Superior temporal gyrus (tissue), 1 donor: ENCODE measurements around the gene SURF4.
A peak's percentile ranks its signal among the peaks of the same experiment; 100 is the strongest.
"Not testable (repeated sequence)": the region's sequence is repeated elsewhere in the genome, so short reads cannot be mapped to it uniquely, and the experiment has no call there.

Source experiments
- DNase-seq: peaks from one replicate; pipeline ENCODE4 v3.0.0-alpha.2; 2016; ENCODE audit errors: extremely low spot score

Gene SURF4

GRCh38 chr9:133352635-133353340, 23.1 kb downstream of the SURF4 start:
- no peak for DNase-seq

DNA sequence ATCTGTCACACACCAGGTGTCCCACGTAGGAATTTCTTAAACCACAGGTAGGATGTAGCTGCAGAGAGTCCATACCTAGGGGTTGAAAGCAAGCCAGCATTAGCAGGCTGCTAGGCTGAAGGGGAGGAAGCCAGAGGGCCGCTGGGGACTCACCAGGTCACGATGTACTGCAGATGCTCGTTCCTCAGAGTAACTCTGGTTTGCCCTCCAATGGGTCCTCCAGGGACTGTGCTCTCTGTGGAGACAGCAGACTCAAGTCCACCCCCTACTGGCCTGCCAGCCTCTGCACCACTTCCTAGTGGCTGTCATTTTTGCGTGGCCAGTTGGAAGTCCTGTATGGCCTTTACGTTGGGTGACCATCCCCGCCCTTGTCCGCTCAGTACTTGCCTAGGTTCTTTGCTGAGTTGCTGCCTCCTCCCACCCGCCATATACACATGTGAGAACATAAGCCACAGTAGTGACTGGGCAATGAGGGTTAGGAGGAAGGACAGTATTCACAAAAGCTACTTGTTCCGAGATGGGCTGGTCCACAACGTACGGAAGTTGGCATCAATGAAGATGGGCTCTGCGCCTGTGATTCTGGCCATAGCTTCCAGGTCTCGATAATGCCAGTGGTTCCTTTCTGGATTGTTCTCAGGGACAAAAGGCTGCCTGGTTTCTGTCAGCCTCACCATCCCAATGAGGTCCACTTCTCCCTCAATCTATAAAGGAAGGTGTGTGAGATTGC, 23.8 kb downstream of the SURF4 start:
- no peak for DNase-seq

DNA sequence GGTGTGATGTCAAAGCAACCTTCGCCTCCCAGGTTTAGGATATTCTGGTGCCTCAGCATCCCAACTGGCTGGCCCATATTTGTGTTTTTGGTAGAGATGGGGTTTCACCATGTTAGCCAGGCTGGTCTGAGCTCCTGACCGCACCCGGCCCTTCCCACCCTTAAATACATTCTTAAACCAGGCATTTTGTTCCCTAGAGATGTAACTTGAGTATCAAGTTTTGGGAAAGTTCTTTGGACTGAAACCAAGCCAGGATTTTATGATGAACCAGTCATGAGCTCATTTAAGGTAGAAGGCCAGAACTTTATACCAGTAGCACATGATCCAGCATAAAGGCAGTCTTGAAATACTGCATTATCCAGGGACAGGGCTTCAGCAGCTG, 24.3 kb downstream of the SURF4 start:
- no peak for DNase-seq

- DNase-seq = no peak
Observed at GRCh38 chr9:133349965-133350616, 25.8 kb downstream of the SURF4 start.

DNA sequence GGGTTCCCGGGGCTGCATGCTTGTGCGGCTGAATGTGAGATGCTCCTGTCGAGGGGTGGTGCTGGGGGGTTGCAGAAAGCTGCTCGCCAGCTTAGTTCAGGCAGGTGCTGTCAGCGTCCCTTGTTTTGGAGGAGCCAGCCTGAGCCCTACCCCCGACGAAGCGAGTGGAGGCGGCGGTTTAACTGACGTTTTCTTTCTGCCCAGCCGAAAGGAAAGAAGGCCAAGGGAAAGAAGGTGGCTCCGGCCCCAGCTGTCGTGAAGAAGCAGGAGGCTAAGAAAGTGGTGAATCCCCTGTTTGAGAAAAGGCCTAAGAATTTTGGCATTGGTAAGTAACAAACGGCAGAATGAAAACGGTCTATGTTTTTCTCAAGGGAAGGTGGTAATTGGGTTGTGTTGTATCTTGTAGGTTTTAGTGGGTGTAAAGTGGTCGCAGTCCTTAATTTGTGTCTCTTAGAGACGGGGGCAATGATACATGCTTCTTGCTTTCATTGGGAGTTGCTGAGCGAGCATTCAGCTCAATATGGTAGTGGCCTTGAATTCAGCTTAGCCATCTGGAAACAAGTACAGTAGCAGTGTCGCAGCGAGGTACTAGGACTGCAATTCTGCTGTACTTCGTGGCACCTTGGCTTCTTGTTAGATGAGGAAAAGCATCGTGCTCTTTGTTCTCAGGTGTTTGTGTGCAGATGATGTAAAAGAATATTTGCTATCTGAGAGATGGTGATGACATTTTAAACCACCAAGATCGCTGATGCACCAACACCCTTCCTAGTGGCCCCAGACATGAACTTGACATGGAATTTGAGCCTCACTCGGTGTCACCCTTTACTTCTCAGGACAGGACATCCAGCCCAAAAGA, 26.9 kb downstream of the SURF4 start:
- DNase-seq = no peak

- DNase-seq = peak; percentile 98
Observed at GRCh38 chr9:133347985-133348717, 27.7 kb downstream of the SURF4 start, which contains the start of the genes MED22 and RPL7A. Gene MED22, minus strand, starts transcription at chr9:133348131. Its CDS starts 1,469 bp downstream, at chr9:133346662. Gene RPL7A, plus strand, starts transcription at chr9:133348218. Its CDS starts 26 bp downstream, at chr9:133348244.

DNA sequence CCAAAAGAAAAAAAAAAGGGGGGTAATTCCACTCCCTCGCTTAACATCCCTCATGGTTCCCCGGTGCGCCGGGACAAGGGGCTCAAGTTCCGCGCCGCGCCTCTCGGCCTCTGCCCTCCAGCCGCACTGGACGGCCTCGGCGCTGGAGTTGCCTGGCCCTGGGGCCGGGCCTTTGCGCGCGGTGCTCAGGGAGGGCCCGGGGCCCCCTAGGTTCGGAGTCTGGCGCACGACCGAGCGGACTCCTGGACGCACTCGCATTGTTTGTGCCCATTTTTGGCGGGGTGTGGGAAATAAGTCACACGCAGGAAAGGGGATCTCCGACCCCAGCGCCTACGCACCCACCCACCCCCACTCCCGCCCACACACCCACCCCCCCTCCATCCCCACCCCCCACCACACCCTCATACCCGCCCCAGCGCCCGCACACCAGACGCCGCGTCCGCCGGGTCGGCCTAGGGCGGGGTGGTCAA, 28.3 kb downstream of the SURF4 start:
- no peak for DNase-seq

DNA sequence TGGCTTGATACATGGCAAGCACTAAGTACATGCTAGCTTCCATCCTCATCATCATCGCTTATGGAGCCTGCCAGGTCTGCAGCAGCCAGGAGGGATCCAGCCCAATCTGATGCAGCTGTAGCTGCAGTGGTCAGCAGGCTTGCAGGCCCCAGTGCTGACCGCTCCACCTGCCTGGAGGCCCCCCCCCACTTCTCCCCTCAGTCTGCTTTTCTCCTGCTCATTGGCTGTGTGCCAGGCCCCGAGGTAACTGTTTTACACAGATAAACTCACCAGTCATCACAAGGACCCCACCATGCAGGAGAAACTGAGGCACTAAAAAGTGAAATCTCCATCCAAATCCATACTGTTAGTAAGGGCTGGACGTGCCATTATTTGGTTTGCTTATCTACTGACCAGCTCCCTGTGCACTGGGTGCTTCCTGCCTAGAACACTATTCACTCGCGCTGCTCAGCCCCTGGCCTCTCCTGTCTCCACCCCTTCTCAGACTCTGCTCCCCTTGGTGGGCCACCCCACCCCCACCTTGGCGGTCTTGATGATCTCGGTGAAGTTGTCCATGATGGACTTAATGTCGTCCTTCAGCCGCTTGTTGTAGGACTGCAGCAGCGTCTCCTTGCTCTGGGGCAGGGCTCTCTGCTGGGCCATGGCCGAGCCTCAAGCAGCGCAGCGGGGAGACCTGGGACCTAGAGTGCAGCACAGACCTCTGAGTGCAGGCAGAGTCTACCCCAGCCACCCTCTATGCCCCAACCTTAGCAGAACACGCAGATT, 29.7 kb downstream of the SURF4 start:
- DNase-seq = no peak

DNA sequence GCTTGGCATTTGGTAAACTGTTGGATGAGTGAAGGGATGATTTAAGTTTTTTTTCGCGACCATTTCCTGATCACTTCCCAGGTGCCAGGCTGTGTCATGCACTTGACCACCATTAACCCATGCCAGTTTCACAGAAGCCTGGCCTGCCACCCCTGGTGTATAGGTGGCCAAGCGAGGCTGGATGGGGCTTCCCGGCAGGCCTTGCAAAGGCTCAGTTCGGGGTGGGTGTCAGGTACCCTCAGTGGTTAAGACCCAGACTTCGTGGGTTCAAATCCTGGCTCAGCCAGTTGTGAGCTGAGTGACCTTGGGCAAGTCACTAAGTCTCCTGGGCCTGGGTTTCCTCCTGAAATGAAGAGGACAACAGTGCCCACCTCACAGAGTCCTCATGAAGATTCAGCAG, 30.3 kb downstream of the SURF4 start:
- DNase-seq = no peak

DNA sequence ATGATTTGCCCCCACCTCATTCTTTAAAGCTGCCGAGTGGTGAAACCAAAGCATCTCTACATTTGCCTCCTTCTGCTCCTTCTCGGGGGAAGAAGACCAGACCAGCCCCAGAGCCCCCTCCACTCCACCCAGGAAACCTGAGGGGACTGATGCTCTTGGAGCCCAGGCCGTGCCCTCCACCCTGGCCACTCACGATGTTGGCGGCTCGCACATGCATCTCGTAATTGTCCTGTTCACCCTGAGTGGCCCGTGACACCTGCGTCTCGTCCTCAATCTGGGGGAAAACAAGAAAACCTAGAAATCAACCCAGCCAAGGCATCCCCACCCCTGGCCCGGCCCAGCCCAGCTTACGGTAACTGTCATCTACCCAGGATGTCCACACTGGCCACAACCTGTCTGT, 30.9 kb downstream of the SURF4 start:
- no peak for DNase-seq

GRCh38 chr9:133344071-133344470, 31.8 kb downstream of the SURF4 start:
- no peak for DNase-seq

- DNase-seq = no peak
Observed at GRCh38 chr9:133342570-133342969, 33.3 kb downstream of the SURF4 start.

DNA sequence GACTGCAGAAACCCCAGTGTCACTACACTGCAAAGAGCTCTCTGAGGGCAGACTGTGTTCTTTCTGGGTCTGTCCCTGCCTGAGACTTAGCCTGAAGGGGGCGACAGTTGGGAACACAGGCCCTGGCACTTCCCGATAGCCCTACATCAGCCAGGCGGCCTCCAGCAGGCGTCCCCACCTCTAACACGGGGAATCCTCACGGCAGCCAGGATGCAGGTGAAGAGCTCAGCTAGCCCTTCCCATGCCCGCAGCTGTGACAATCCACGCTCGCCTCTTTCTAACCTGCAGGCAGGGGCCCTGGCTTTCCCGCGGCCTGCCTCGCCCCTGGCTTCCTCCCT, 33.8 kb downstream of the SURF4 start:
- no peak for DNase-seq

DNA sequence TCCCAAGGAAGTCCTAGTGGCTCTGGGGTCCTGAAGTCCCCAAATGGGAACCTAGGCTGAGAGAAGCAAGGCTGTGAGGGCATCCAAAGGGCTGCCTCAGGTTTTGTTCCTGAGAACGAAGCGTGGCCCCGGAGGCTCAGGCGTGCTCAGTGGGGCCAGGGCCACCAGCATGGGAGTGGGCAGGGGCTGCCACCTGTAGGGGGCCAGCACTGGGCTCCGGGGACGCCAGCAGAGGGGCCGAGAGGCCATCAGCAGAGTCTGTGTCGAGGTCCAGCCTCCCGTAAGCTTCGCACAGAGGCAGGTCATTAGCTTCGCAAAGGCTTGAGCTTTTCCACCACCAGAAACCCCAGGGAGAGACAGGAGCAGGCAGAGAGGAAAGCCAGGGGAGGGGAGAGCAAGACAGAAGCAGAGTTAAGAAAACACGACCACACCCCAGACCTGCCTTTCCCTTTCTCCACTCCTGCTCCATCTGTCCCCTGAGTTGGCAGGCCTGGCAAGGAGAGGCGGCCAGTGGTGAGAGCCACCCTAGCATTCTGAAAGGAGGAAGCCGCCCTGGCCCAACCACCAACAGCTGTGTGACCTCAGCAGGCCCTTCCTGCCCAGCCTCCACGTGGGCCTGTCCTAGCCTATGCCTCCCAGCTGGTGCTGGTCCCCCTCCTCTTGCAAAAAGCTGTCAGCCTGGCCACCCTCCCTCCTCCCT, 34.3 kb downstream of the SURF4 start:
- DNase-seq = no peak

DNA sequence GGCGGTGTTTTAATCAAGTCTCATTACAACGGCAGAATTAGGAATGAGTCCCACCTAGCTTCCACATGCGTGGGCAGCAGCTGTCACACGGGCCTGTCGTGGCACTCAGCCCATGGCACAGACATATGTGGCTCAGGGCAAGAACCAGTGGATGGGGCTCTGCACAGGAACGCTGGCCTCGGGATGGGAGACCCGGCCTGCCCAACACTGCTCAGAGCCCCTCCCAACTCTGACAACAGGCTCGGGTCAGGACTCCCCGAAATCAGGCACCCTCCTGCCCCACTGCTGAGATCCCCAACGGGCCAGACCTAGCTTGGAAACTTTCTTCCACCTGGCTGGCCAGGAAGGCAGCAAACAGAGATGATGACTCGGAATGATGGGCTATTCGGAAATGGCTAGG, 34.9 kb downstream of the SURF4 start:
- DNase-seq = no peak

- DNase-seq = no peak
Observed at GRCh38 chr9:133340256-133340655, 35.6 kb downstream of the SURF4 start.

DNA sequence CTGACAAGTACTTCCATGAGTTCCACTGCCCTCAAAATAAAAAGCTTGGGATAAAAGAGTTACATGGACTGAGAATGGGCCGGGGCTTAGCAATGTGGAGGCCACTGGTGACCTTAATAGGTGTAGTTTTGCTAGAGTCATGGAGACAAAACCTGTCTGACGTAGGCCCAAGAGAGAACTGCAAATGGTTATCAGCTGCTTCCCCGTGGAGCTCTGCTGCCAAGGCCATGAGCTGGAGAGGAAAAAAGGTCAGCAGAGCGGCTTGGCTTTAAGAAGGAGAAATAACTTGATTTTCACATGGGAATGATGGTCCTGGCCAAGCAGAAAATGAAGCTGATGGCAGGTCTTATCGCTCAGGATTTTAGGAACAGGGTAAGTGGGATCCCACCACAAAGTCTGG, 36.2 kb downstream of the SURF4 start:
- DNase-seq = no peak

DNA sequence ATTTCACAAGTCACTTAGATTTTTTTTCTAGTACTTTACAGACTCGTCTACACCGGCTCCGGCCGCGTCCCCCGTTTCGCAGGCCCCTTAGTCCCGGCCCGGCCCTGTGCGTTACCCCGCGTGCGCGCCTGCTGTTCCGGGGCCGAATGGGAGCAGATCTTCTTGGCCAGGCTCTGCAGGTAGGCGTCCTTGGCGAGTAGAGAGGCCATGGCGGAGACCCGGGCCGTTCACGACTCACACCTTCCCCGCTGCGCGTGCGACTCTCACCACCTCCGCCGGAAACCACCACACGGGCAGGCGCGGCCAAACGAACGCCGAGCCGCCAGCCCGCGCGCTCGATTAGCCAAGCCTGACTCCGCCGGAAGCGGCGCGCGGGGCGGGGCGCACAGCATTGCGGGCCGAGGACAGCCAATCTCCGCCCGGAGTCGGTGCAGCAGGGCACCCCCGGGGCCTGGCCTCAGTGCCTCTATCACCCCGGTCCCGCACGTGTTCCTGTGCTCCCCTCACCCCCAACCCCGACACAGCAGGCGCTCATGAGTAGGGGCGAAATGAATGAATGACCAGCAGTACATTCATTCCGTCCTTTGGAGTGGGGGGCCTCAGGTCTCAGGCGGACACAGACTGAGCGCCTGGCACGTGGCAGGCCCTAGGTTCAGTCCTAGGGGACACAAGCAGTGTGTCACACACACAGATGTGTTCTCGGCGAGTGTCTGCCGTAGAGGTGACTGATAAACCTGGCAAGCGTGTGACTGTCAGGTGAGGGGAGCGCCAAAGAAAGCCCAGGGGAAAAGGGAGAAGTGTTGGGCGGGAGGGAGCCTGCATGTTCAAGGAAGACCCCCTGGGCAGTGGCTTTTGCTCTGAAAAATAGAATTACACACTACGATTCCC, 39.7 kb downstream of the SURF4 start, which contains the start of gene SURF6:
TSS of gene SURF6 (minus strand) at position 265 of the 888 bp plus-strand sequence. CDS start at position 209, 56 bp downstream.
- peak; percentile 89 for DNase-seq

- not testable (repeated sequence) for DNase-seq
Observed at GRCh38 chr9:133334888-133335287, 41.0 kb downstream of the SURF4 start.
